Naive thymus-derived CD8-positive, alpha-beta T cell (primary cell): ENCODE results near the gene DUS2. TPM values are rescaled to one million over a fixed set of nuclear protein-coding genes. Genes with fewer than 3 reads are reported as not detected.

Experiments
- ATAC-seq, 2 donors: fragments of 150-1000 bp; cut with Tn5 transposase in 1 of 2; sonication (Bioruptor Pico), chemical (Tn5 transposase) in 1 of 2; 1 replicate in 1 of 2; 2 replicates in 1 of 2; pipeline ENCODE4 v1.10.0; 2021; ENCODE audit warnings: mild to moderate bottlenecking in 2 of 2, moderate library complexity in 2 of 2
- POLR2A ChIA-PET: fragments of 350-600 bp; sonication (Branson Sonifier 250); formaldehyde crosslinking; loops from one replicate; lab custom pipeline; 2021; ENCODE audit warnings: antibody characterized with exemption; lab: Charles Lee
- DNase-seq, 10 donors: peaks; one replicate each; pipeline versions ENCODE4 v3.0.0 to v3.0.0-alpha.2; 2020 to 2022
- H3K27ac Mint-ChIP-seq, 10 donors: one replicate each; pipeline ENCODE4 v1.8.0; 2020 to 2022; ENCODE audit warnings: mild to moderate bottlenecking in 10 of 10, mixed read lengths in 10 of 10, moderate library complexity in 4 of 10, inconsistent platforms in 1 of 10
- H3K27me3 Mint-ChIP-seq, 5 donors: one replicate each; pipeline ENCODE4 v1.8.0; 2021 to 2022; ENCODE audit warnings: mixed read lengths in 5 of 5
- H3K36me3 Mint-ChIP-seq, 3 donors: one replicate each; pipeline ENCODE4 v1.8.0; 2020 to 2022; ENCODE audit warnings: mixed read lengths in 3 of 3, mild to moderate bottlenecking in 2 of 3, inconsistent platforms in 1 of 3
- H3K4me1 Mint-ChIP-seq, 4 donors: one replicate each; pipeline ENCODE4 v1.8.0; 2021 to 2022; ENCODE audit warnings: mixed read lengths in 4 of 4
- H3K4me3 Mint-ChIP-seq, 10 donors: one replicate each; pipeline ENCODE4 v1.8.0; 2020 to 2022; ENCODE audit warnings: mild to moderate bottlenecking in 10 of 10, mixed read lengths in 10 of 10, moderate library complexity in 6 of 10, inconsistent platforms in 1 of 10
- H3K9me3 Mint-ChIP-seq, 9 donors: one replicate each; pipeline ENCODE4 v1.8.0; 2020 to 2022; ENCODE audit warnings: mixed read lengths in 9 of 9, mild to moderate bottlenecking in 3 of 9, inconsistent platforms in 1 of 9, moderate library complexity in 1 of 9
- polyA plus RNA-seq, 3 donors: library from polyadenylated mRNA; unstranded; fragments of 300-500 nt; fragmentation: Illumina TruSeq; gene quantifications; one replicate each; pipeline ENCODE4 v1.2.3, GENCODE V29; 2021
- total RNA-seq, 8 experiments: library from RNA in 2 of 8; stranded (reverse) in 2 of 8; gene quantifications; one replicate each; pipeline ENCODE4 v1.2.3 and lab custom pipeline; 2021 to 2026

DUS2 gene
- total and polyA plus RNA-seq, 5 experiments from 2014 or later = 6.4 to 21.1 (median 13.1) TPM

GRCh38 chr16:68070806-68071517 is 47.9 kb downstream of the DUS2 start:
- Mint-ChIP-seq H3K9me3 (no peaks in the 10 kb centered on the region), H3K27me3 (no peaks in the 10 kb centered on the region), H3K27ac (peak overlapping the region; percentile 70 to 95 (median 86)), H3K4me1 (peaks cover 43 to 90% (median 87%) of the 10 kb centered on the region in 4 donors), H3K36me3 (peaks cover 0 to 18% (median 0%) of the 10 kb centered on the region in 3 donors), H3K4me3 (peak overlapping the region; percentile 33 to 78 (median 66))
- POLR2A ChIA-PET = interaction anchor here (0.6 to 16.5 kb wide), 8 partner anchors 9 to 227 kb away, joined by 3 to 406 read pairs (median 4); partner anchors contain the start of genes NFATC3 and PSMB10
- ATAC-seq (peak; percentile 20 to 26), DNase-seq (peak in 4 of 10 donors; percentile 22 to 71 (median 44))

GRCh38 chr16:68071518-68071901 is 48.4 kb downstream of the DUS2 start:
- POLR2A ChIA-PET = interaction anchor here (0.6 to 16.5 kb wide), 4 partner anchors 9 to 165 kb away, joined by 3 to 406 read pairs (median 12); partner anchors contain the start of gene NFATC3
- ATAC-seq = no peak
- Mint-ChIP-seq H3K36me3 (peaks cover 0 to 18% (median 4%) of the 10 kb centered on the region in 3 donors), H3K4me1 (peaks cover 44 to 90% (median 88%) of the 10 kb centered on the region in 4 donors), H3K9me3 (no peaks in the 10 kb centered on the region), H3K4me3 (peak overlapping the region in 9 of 10 donors; percentile 40 to 78 (median 72)), H3K27me3 (no peaks in the 10 kb centered on the region), H3K27ac (peak overlapping the region; percentile 25 to 95 (median 83))
- no peak for DNase-seq

GRCh38 chr16:68072038-68072695 is 49.1 kb downstream of the DUS2 start:
- no peaks in the 10 kb centered on the region for H3K9me3 Mint-ChIP-seq
- peaks cover 0 to 20% (median 6%) of the 10 kb centered on the region in 3 donors for H3K36me3 Mint-ChIP-seq
- peak overlapping the region in 5 of 10 donors; percentile 19 to 78 (median 20) for H3K4me3 Mint-ChIP-seq
- ATAC-seq (no peak), DNase-seq (no peak)
- POLR2A ChIA-PET = interaction anchor here (0.6 to 16.5 kb wide), 7 partner anchors 10 to 224 kb away, joined by 3 to 406 read pairs (median 3); partner anchors contain the start of gene NFATC3
- peak overlapping the region in 4 of 10 donors; percentile 25 to 86 (median 66) for H3K27ac Mint-ChIP-seq
- H3K4me1 Mint-ChIP-seq = peaks cover 44 to 89% (median 88%) of the 10 kb centered on the region in 4 donors
- H3K27me3 Mint-ChIP-seq = no peaks in the 10 kb centered on the region

GRCh38 chr16:68073902-68074760 is 51.0 kb downstream of the DUS2 start:
- POLR2A ChIA-PET = interaction anchor here (0.6 to 16.5 kb wide), 10 partner anchors 9 to 1470 kb away, joined by 3 to 406 read pairs (median 5); partner anchors contain the start of genes DDX28, DUS2, EDC4 and NFATC3
- ATAC-seq (no peak), DNase-seq (no peak)
- no peaks in the 10 kb centered on the region for H3K27me3 Mint-ChIP-seq
- H3K4me3 Mint-ChIP-seq = peak overlapping the region; percentile 6 to 93 (median 76)
- peak overlapping the region; percentile 33 to 96 (median 86) for H3K27ac Mint-ChIP-seq
- no peaks in the 10 kb centered on the region for H3K9me3 Mint-ChIP-seq
- peaks cover 49 to 92% (median 90%) of the 10 kb centered on the region in 4 donors for H3K4me1 Mint-ChIP-seq
- H3K36me3 Mint-ChIP-seq = peaks cover 0 to 19% (median 12%) of the 10 kb centered on the region in 3 donors

- H3K36me3 Mint-ChIP-seq = peaks cover 0 to 19% (median 12%) of the 10 kb centered on the region in 3 donors
- POLR2A ChIA-PET = interaction anchor here (0.6 to 16.5 kb wide), 6 partner anchors 9 to 162 kb away, joined by 3 to 406 read pairs (median 5); partner anchors contain the start of genes DDX28, DUS2 and NFATC3
- peaks cover 51 to 92% (median 90%) of the 10 kb centered on the region in 4 donors for H3K4me1 Mint-ChIP-seq
- DNase-seq = peak in 7 of 10 donors; percentile 51 to 80 (median 69)
- peak overlapping the region; percentile 45 to 96 (median 87) for H3K27ac Mint-ChIP-seq
- no peaks in the 10 kb centered on the region for H3K27me3 Mint-ChIP-seq
- no peaks in the 10 kb centered on the region for H3K9me3 Mint-ChIP-seq
- peak; percentile 60 to 80 for ATAC-seq
- H3K4me3 Mint-ChIP-seq = peak overlapping the region; percentile 6 to 93 (median 76)
Measured at GRCh38 chr16:68074850-68075555, 51.9 kb downstream of the DUS2 start.

GRCh38 chr16:68075980-68076379 is 52.9 kb downstream of the DUS2 start:
- ATAC-seq (no peak), DNase-seq (no peak)
- Mint-ChIP-seq H3K27me3 (no peaks in the 10 kb centered on the region), H3K9me3 (no peaks in the 10 kb centered on the region), H3K27ac (peak overlapping the region in 9 of 10 donors; percentile 65 to 94 (median 81)), H3K4me1 (peaks cover 45 to 92% (median 88%) of the 10 kb centered on the region in 4 donors), H3K4me3 (peak overlapping the region in 7 of 10 donors; percentile 14 to 93 (median 53)), H3K36me3 (peaks cover 0 to 19% (median 12%) of the 10 kb centered on the region in 3 donors)
- POLR2A ChIA-PET = interaction anchor here (0.6 to 16.5 kb wide), 6 partner anchors 8 to 146 kb away, joined by 3 to 406 read pairs (median 4); partner anchors contain the start of genes DDX28, DPEP2, DUS2 and NFATC3

GRCh38 chr16:68076560-68076959 is 53.5 kb downstream of the DUS2 start:
- H3K9me3 Mint-ChIP-seq = no peaks in the 10 kb centered on the region
- H3K36me3 Mint-ChIP-seq = peaks cover 0 to 19% (median 12%) of the 10 kb centered on the region in 3 donors
- H3K27ac Mint-ChIP-seq = peak overlapping the region in 9 of 10 donors; percentile 58 to 94 (median 81)
- ATAC-seq = no peak
- H3K4me1 Mint-ChIP-seq = peaks cover 44 to 92% (median 88%) of the 10 kb centered on the region in 4 donors
- DNase-seq = no peak
- peak overlapping the region in 8 of 10 donors; percentile 1 to 73 (median 40) for H3K4me3 Mint-ChIP-seq
- H3K27me3 Mint-ChIP-seq = no peaks in the 10 kb centered on the region
- POLR2A ChIA-PET = interaction anchor here (0.7 to 16.5 kb wide), 6 partner anchors 8 to 161 kb away, joined by 3 to 406 read pairs (median 4); partner anchors contain the start of genes DDX28, DPEP2, DUS2 and NFATC3

GRCh38 chr16:68077866-68078700 is 55.0 kb downstream of the DUS2 start:
- POLR2A ChIA-PET = interaction anchor here (0.6 to 1.2 kb wide), 4 partner anchors 9 to 142 kb away, joined by 3 to 5 read pairs (median 4); no protein-coding TSS in a partner anchor

GRCh38 chr16:68078701-68079375 is 55.8 kb downstream of the DUS2 start:
- Mint-ChIP-seq H3K36me3 (peaks cover 0 to 15% (median 12%) of the 10 kb centered on the region in 3 donors), H3K4me1 (peaks cover 62 to 95% (median 92%) of the 10 kb centered on the region in 4 donors), H3K9me3 (no peaks in the 10 kb centered on the region), H3K4me3 (peak overlapping the region; percentile 66 to 86 (median 75)), H3K27me3 (no peaks in the 10 kb centered on the region), H3K27ac (peak overlapping the region; percentile 86 to 97 (median 95))
- ATAC-seq (no peak), DNase-seq (no peak)
- POLR2A ChIA-PET = interaction anchor here (0.6 to 11.3 kb wide), 6 partner anchors 10 to 372 kb away, joined by 3 to 406 read pairs (median 8); partner anchors contain the start of genes DPEP2 and PSMB10

More at GRCh38 chr16:68077866-68078700, 55.0 kb downstream of the DUS2 start:
- no peak for ATAC-seq
- Mint-ChIP-seq H3K27me3 (no peaks in the 10 kb centered on the region), H3K4me3 (peak overlapping the region in 9 of 10 donors; percentile 24 to 81 (median 52)), H3K36me3 (peaks cover 0 to 19% (median 12%) of the 10 kb centered on the region in 3 donors), H3K27ac (peak overlapping the region; percentile 86 to 97 (median 95)), H3K9me3 (no peaks in the 10 kb centered on the region), H3K4me1 (peaks cover 55 to 93% (median 89%) of the 10 kb centered on the region in 4 donors)
- DNase-seq = no peak
